Stimulated activated CD8-positive, alpha-beta memory T cell treated with anti-CD3 and anti-CD28 coated beads, Interleukin-2, amount 100 ng/mL, for 48 hours (primary cell): ENCODE measurements around the gene OR4D5.

Experiments used
- DNase-seq, 2 donors: peaks; one replicate each; pipeline ENCODE4 v3.0.0-alpha.2; 2020; ENCODE audit warnings: low read depth in 2 of 2

The OR4D5 gene

GRCh38 chr11:123939317-123939716 lies at the start of gene OR4D5:
TSS of gene OR4D5 (plus strand) at chr11:123939617. CDS start at chr11:123939617, 0 bp downstream.
- DNase-seq = no peak

GRCh38 chr11:123892031-123892430 lies 47.4 kb upstream of the OR4D5 start:
- DNase-seq = no peak

- DNase-seq = no peak
Measured at GRCh38 chr11:123899792-123900191, 39.6 kb upstream of the OR4D5 start.

GRCh38 chr11:123901867-123902266 lies 37.5 kb upstream of the OR4D5 start, which contains the start of gene OR8D4:
TSS of gene OR8D4 (plus strand) at chr11:123902167. CDS start at chr11:123906432, 4,265 bp downstream.
- no peak for DNase-seq

GRCh38 chr11:123903932-123904331 lies 35.5 kb upstream of the OR4D5 start:
- no peak for DNase-seq

GRCh38 chr11:123904932-123905331 lies 34.5 kb upstream of the OR4D5 start:
- no peak for DNase-seq

GRCh38 chr11:123905826-123906225 lies 33.6 kb upstream of the OR4D5 start:
- DNase-seq = no peak

- no peak for DNase-seq
Measured at GRCh38 chr11:123920943-123921342, 18.5 kb upstream of the OR4D5 start.

- DNase-seq = no peak
Measured at GRCh38 chr11:123924027-123924426, 15.4 kb upstream of the OR4D5 start.

GRCh38 chr11:123942413-123942812 lies 3.0 kb downstream of the OR4D5 start:
- no peak for DNase-seq

- DNase-seq = no peak
Measured at GRCh38 chr11:123943738-123944137, 4.3 kb downstream of the OR4D5 start, which contains the start of gene OR6T1. TSS of gene OR6T1 (minus strand) at chr11:123943838. CDS start at chr11:123943838, 0 bp downstream.

- no peak for DNase-seq
Measured at GRCh38 chr11:123945132-123945531, 5.7 kb downstream of the OR4D5 start.

- DNase-seq = no peak
Measured at GRCh38 chr11:123956752-123957151, 17.3 kb downstream of the OR4D5 start.

- DNase-seq = no peak
Measured at GRCh38 chr11:123973816-123974215, 34.4 kb downstream of the OR4D5 start.

- DNase-seq = no peak
Measured at GRCh38 chr11:123976770-123977560, 37.5 kb downstream of the OR4D5 start.

- no peak for DNase-seq
Measured at GRCh38 chr11:123977731-123978347, 38.4 kb downstream of the OR4D5 start, which contains the start of gene OR10S1. TSS of gene OR10S1 (minus strand) at chr11:123977781. CDS start at chr11:123977664, 117 bp downstream.

GRCh38 chr11:123979311-123979710 lies 39.9 kb downstream of the OR4D5 start:
- DNase-seq = no peak
